ENCODE measurements around the gene BORCS6. TPM values are rescaled to one million over a fixed set of nuclear protein-coding genes. Genes with fewer than 3 reads are reported as not detected.

The BORCS6 gene
- total and polyA plus RNA-seq, 2 of the 13 experiments (the other 11 are each of a cell fraction or from before 2014, with no cell fraction given): 2.0 to 5.1 TPM

DNA sequence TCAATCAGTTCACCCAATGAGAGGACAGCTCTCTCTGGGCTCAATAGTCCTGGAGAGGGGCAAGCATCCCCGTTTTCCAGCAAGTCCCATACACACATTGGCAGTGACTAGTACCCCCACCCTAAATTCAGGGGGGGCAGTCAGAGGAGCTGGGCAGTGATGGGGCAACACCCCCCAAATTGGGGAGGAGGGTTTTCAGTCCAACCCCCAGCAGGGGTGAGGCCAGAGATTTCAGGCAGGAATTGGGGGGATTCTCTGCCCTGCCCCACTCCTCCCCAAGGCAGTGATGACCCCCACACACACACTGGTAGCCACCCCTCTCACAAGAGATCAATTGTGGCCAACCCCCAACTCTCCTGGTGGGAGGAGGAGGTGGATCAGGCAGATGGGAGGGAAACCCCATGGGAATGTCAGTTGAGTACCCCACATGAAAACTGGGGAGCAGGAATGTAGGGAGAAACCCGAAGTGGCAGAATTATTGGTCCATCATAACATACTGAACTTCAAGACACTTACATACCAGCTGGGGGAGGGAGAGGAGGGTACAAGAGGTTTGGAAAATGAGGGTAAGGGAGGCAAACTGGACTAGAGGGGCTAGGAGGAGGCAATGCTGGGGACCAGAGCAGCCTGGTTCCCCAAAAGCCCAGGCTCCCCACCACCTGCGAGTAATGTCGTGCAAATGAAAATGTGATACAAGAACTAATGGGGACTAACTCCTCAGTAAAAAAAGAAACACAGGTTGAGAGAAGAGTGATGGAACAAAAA lies 30.3 kb downstream of the BORCS6 start:
- in situ Hi-C loops (cut with HindIII; ENCODE audit: extremely low pct_ligation_motif_present, low pct_unique_long_range_greater_than_20kb): loop anchor here (5.0 kb wide), 1 partner anchor 37 kb away; the partner anchor contains the start of gene HES7
- DNase-seq (ENCODE audit: low spot score) (no peak), ATAC-seq (no peak), FAIRE-seq (no peak)
- peaks cover 18% of the 10 kb centered on the region for H3K79me2 ChIP-seq (ENCODE audit: insufficient read depth, low read length)
- no peak overlapping the region for H3K27ac ChIP-seq (ENCODE audit: extremely low read length, insufficient read depth, low read length)
- no peaks in the 10 kb centered on the region for H3K9me3 ChIP-seq (ENCODE audit: low read length)
- WGBS (ENCODE audit: low lambda C conversion rate): 94% methylated on average over 4 of the region's 4 CpGs
- ChIA-PET CTCF (ENCODE audit: low intra/inter-chr PET ratio, low total read pairs) (interaction anchor here (0.6 to 2.3 kb wide), 3 partner anchors 21 to 38 kb away, joined by 3 to 28 read pairs (median 4); no protein-coding TSS in a partner anchor), POLR2A (interaction anchor here (1.9 to 2.0 kb wide), 2 partner anchors 13 to 14 kb away, joined by 11 to 18 read pairs; no protein-coding TSS in a partner anchor)
- H3K27me3 ChIP-seq (ENCODE audit: control insufficient read depth in 1 of 2, insufficient read depth in 2 of 2, low read length in 2 of 2): no peaks in the 10 kb centered on the region; a peak in 1 of 5 replicates
- intact Hi-C loops (cut with micrococcal nuclease; ENCODE audit: unreplicated experiment): no loop called here
- no peak overlapping the region for H3K4me2 ChIP-seq (ENCODE audit: low read depth, low read length)
- no peak overlapping the region for H3K4me3 ChIP-seq (replicated peaks in 1 of 3; ENCODE audit: insufficient read depth in 1 of 3, low read depth in 2 of 3, low read length in 3 of 3)
- no peak overlapping the region for H2AFZ ChIP-seq (ENCODE audit: low read length)
- H3K36me3 ChIP-seq (replicated peaks in 1 of 2; ENCODE audit: control insufficient read depth in 1 of 2, insufficient read depth in 2 of 2, low read length in 2 of 2): peaks cover 1 to 7% of the 10 kb centered on the region in 2 experiments; a peak in 3 of 5 replicates
- no peak overlapping the region for H3K9ac ChIP-seq (ENCODE audit: insufficient read depth, low read depth, low read length)
- no peaks in the 10 kb centered on the region for H4K20me1 ChIP-seq (ENCODE audit: insufficient read depth, low read length)
- no TSS peak for BruUV-seq (replicated peaks)
- H3K4me1 ChIP-seq (ENCODE audit: insufficient read depth, low read length): peaks cover 59% of the 10 kb centered on the region
- TF ChIP-seq, protein P1, sequence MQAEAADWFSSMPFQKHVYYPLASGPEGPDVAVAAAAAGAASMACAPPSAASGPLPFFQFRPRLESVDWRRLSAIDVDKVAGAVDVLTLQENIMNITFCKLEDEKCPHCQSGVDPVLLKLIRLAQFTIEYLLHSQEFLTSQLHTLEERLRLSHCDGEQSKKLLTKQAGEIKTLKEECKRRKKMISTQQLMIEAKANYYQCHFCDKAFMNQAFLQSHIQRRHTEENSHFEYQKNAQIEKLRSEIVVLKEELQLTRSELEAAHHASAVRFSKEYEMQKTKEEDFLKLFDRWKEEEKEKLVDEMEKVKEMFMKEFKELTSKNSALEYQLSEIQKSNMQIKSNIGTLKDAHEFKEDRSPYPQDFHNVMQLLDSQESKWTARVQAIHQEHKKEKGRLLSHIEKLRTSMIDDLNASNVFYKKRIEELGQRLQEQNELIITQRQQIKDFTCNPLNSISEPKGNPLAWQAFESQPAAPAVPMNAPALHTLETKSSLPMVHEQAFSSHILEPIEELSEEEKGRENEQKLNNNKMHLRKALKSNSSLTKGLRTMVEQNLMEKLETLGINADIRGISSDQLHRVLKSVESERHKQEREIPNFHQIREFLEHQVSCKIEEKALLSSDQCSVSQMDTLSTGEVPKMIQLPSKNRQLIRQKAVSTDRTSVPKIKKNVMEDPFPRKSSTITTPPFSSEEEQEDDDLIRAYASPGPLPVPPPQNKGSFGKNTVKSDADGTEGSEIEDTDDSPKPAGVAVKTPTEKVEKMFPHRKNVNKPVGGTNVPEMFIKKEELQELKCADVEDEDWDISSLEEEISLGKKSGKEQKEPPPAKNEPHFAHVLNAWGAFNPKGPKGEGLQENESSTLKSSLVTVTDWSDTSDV (CRISPR knock-in tag; IDR thresholded peaks at IDR 0.05): no peak
- TF ChIP-seq, protein P2, sequence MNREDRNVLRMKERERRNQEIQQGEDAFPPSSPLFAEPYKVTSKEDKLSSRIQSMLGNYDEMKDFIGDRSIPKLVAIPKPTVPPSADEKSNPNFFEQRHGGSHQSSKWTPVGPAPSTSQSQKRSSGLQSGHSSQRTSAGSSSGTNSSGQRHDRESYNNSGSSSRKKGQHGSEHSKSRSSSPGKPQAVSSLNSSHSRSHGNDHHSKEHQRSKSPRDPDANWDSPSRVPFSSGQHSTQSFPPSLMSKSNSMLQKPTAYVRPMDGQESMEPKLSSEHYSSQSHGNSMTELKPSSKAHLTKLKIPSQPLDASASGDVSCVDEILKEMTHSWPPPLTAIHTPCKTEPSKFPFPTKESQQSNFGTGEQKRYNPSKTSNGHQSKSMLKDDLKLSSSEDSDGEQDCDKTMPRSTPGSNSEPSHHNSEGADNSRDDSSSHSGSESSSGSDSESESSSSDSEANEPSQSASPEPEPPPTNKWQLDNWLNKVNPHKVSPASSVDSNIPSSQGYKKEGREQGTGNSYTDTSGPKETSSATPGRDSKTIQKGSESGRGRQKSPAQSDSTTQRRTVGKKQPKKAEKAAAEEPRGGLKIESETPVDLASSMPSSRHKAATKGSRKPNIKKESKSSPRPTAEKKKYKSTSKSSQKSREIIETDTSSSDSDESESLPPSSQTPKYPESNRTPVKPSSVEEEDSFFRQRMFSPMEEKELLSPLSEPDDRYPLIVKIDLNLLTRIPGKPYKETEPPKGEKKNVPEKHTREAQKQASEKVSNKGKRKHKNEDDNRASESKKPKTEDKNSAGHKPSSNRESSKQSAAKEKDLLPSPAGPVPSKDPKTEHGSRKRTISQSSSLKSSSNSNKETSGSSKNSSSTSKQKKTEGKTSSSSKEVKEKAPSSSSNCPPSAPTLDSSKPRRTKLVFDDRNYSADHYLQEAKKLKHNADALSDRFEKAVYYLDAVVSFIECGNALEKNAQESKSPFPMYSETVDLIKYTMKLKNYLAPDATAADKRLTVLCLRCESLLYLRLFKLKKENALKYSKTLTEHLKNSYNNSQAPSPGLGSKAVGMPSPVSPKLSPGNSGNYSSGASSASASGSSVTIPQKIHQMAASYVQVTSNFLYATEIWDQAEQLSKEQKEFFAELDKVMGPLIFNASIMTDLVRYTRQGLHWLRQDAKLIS (CRISPR knock-in tag; IDR thresholded peaks at IDR 0.05): no peak
- no peak for TF ChIP-seq NFRKB (IDR thresholded peaks at IDR 0.05)
- TF ChIP-seq PRPF4 (IDR thresholded peaks at IDR 0.05; ENCODE audit: low read depth, low read length, poor library complexity, severe bottlenecking): no peak
- TF ChIP-seq, protein P3, sequence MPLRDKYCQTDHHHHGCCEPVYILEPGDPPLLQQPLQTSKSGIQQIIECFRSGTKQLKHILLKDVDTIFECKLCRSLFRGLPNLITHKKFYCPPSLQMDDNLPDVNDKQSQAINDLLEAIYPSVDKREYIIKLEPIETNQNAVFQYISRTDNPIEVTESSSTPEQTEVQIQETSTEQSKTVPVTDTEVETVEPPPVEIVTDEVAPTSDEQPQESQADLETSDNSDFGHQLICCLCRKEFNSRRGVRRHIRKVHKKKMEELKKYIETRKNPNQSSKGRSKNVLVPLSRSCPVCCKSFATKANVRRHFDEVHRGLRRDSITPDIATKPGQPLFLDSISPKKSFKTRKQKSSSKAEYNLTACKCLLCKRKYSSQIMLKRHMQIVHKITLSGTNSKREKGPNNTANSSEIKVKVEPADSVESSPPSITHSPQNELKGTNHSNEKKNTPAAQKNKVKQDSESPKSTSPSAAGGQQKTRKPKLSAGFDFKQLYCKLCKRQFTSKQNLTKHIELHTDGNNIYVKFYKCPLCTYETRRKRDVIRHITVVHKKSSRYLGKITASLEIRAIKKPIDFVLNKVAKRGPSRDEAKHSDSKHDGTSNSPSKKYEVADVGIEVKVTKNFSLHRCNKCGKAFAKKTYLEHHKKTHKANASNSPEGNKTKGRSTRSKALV (CRISPR knock-in tag; IDR thresholded peaks at IDR 0.05): no peak
- no peak for TF ChIP-seq ZNF556 (CRISPR knock-in tag; IDR thresholded peaks at IDR 0.05; ENCODE audit: borderline replicate concordance)
- no peak for TF ChIP-seq ZFX (CRISPR knock-in tag; IDR thresholded peaks at IDR 0.05; ENCODE audit: low read depth)
- TF ChIP-seq, protein P4, sequence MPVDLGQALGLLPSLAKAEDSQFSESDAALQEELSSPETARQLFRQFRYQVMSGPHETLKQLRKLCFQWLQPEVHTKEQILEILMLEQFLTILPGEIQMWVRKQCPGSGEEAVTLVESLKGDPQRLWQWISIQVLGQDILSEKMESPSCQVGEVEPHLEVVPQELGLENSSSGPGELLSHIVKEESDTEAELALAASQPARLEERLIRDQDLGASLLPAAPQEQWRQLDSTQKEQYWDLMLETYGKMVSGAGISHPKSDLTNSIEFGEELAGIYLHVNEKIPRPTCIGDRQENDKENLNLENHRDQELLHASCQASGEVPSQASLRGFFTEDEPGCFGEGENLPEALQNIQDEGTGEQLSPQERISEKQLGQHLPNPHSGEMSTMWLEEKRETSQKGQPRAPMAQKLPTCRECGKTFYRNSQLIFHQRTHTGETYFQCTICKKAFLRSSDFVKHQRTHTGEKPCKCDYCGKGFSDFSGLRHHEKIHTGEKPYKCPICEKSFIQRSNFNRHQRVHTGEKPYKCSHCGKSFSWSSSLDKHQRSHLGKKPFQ (CRISPR knock-in tag; IDR thresholded peaks at IDR 0.05; ENCODE audit: insufficient replicate concordance): no peak
- no peak for TF ChIP-seq POLR2AphosphoS5 (IDR thresholded peaks at IDR 0.05; ENCODE audit: low read depth, low read length)
- no peak for TF ChIP-seq ATRX (CRISPR knock-in tag; IDR thresholded peaks at IDR 0.05; ENCODE audit: borderline replicate concordance)

All from HepG2 (cell line).